ENCODE measurements around the gene CACNA1E.

Gene CACNA1E

DNA sequence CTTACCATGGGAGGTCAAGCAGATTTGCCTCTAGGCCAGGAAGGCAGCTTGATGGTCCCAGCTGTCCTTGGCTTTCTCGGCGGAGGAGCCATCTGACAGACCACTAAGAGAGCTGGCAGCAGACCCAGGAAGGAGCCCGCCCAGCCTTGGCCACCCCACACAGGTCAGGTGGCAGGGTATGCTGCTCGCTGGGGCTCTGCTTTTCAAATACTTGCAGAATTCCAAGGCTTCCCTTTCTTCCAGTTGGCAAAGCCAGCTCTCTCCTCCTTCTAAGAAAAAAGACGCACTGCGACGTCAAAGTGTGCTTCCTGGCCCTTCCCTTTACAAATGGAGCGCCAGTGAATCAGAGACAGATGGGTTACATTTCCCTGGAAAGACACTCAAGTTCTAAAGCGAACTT, 229.4 kb downstream of the CACNA1E start:
- ATAC-seq = no peak
- TF ChIP-seq ZC3H10 (CRISPR knock-in tag; IDR thresholded peaks at IDR 0.05) (no peak), ISL1 (CRISPR knock-in tag; IDR thresholded peaks at IDR 0.05) (no peak), SNAI2 (CRISPR knock-in tag; IDR thresholded peaks at IDR 0.05) (no peak), ARNTL (CRISPR knock-in tag; IDR thresholded peaks at IDR 0.05; ENCODE audit: borderline replicate concordance, low read depth) (no peak), GLIS3 (CRISPR knock-in tag; IDR thresholded peaks at IDR 0.05) (no peak), ZNF8 (CRISPR knock-in tag; IDR thresholded peaks at IDR 0.05) (no peak), ZFP30 (CRISPR knock-in tag; IDR thresholded peaks at IDR 0.05) (no peak), ESRRG (CRISPR knock-in tag; IDR thresholded peaks at IDR 0.05) (no peak), RARB (CRISPR knock-in tag; IDR thresholded peaks at IDR 0.05) (no peak), ZNF565 (CRISPR knock-in tag; conservative IDR thresholded peaks at IDR 0.05; ENCODE audit: low read depth) (no peak), OSR1 (CRISPR knock-in tag; IDR thresholded peaks at IDR 0.05) (no peak), PPARA (CRISPR knock-in tag; IDR thresholded peaks at IDR 0.05; ENCODE audit: borderline replicate concordance) (no peak), BACH2 (CRISPR knock-in tag; IDR thresholded peaks at IDR 0.05; ENCODE audit: borderline replicate concordance) (no peak), ZNF70 (CRISPR knock-in tag; IDR thresholded peaks at IDR 0.05) (no peak)
- TF ChIP-seq, protein P1, sequence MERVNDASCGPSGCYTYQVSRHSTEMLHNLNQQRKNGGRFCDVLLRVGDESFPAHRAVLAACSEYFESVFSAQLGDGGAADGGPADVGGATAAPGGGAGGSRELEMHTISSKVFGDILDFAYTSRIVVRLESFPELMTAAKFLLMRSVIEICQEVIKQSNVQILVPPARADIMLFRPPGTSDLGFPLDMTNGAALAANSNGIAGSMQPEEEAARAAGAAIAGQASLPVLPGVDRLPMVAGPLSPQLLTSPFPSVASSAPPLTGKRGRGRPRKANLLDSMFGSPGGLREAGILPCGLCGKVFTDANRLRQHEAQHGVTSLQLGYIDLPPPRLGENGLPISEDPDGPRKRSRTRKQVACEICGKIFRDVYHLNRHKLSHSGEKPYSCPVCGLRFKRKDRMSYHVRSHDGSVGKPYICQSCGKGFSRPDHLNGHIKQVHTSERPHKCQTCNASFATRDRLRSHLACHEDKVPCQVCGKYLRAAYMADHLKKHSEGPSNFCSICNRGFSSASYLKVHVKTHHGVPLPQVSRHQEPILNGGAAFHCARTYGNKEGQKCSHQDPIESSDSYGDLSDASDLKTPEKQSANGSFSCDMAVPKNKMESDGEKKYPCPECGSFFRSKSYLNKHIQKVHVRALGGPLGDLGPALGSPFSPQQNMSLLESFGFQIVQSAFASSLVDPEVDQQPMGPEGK (CRISPR knock-in tag; IDR thresholded peaks at IDR 0.05; ENCODE audit: borderline replicate concordance) = no peak
- TF ChIP-seq, protein P2, sequence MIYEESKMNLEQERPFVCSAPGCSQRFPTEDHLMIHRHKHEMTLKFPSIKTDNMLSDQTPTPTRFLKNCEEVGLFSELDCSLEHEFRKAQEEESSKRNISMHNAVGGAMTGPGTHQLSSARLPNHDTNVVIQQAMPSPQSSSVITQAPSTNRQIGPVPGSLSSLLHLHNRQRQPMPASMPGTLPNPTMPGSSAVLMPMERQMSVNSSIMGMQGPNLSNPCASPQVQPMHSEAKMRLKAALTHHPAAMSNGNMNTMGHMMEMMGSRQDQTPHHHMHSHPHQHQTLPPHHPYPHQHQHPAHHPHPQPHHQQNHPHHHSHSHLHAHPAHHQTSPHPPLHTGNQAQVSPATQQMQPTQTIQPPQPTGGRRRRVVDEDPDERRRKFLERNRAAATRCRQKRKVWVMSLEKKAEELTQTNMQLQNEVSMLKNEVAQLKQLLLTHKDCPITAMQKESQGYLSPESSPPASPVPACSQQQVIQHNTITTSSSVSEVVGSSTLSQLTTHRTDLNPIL (CRISPR knock-in tag; IDR thresholded peaks at IDR 0.05; ENCODE audit: low read depth) = no peak
- TF ChIP-seq, protein P3, sequence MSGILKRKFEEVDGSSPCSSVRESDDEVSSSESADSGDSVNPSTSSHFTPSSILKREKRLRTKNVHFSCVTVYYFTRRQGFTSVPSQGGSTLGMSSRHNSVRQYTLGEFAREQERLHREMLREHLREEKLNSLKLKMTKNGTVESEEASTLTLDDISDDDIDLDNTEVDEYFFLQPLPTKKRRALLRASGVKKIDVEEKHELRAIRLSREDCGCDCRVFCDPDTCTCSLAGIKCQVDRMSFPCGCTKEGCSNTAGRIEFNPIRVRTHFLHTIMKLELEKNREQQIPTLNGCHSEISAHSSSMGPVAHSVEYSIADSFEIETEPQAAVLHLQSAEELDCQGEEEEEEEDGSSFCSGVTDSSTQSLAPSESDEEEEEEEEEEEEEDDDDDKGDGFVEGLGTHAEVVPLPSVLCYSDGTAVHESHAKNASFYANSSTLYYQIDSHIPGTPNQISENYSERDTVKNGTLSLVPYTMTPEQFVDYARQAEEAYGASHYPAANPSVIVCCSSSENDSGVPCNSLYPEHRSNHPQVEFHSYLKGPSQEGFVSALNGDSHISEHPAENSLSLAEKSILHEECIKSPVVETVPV (CRISPR knock-in tag; IDR thresholded peaks at IDR 0.05) = no peak

DNA sequence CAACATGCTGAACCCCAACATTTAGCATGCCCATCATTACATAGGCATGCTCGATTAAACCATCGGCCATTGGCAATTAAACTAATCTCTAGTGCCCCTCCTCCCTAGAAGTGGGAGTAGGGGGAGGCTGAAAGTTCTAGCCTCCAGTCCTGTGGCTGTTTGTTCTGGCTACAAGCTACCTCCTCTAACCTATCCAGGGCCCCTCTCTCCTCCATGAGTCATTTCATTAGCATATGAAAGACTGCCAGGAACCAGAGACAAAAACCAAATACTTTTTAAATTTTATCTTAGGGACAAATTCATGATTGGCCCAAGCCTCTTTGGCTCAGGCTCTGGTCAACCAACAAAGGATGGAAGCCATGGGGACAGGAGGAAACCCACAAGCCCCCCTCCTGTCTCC, 231.1 kb downstream of the CACNA1E start:
- no peak for TF ChIP-seq BACH2 (CRISPR knock-in tag; IDR thresholded peaks at IDR 0.05; ENCODE audit: borderline replicate concordance)
- no peak for TF ChIP-seq PPARA (CRISPR knock-in tag; IDR thresholded peaks at IDR 0.05; ENCODE audit: borderline replicate concordance)
- TF ChIP-seq ZFP3 (CRISPR knock-in tag; IDR thresholded peaks at IDR 0.05) = no peak
- no peak for TF ChIP-seq ARNTL (CRISPR knock-in tag; IDR thresholded peaks at IDR 0.05; ENCODE audit: borderline replicate concordance, low read depth)
- TF ChIP-seq SNAI2 (CRISPR knock-in tag; IDR thresholded peaks at IDR 0.05) = no peak
- no peak for TF ChIP-seq ZNF8 (CRISPR knock-in tag; IDR thresholded peaks at IDR 0.05)
- no peak for TF ChIP-seq TOX (CRISPR knock-in tag; IDR thresholded peaks at IDR 0.05; ENCODE audit: borderline replicate concordance)
- TF ChIP-seq ZNF70 (CRISPR knock-in tag; IDR thresholded peaks at IDR 0.05) = no peak
- no peak for TF ChIP-seq TCF4 (CRISPR knock-in tag; IDR thresholded peaks at IDR 0.05; ENCODE audit: borderline replicate concordance)
- TF ChIP-seq, protein P1 (CRISPR knock-in tag; IDR thresholded peaks at IDR 0.05; ENCODE audit: borderline replicate concordance) = no peak
- no peak for TF ChIP-seq RARB (CRISPR knock-in tag; IDR thresholded peaks at IDR 0.05)
- TF ChIP-seq, protein P4, sequence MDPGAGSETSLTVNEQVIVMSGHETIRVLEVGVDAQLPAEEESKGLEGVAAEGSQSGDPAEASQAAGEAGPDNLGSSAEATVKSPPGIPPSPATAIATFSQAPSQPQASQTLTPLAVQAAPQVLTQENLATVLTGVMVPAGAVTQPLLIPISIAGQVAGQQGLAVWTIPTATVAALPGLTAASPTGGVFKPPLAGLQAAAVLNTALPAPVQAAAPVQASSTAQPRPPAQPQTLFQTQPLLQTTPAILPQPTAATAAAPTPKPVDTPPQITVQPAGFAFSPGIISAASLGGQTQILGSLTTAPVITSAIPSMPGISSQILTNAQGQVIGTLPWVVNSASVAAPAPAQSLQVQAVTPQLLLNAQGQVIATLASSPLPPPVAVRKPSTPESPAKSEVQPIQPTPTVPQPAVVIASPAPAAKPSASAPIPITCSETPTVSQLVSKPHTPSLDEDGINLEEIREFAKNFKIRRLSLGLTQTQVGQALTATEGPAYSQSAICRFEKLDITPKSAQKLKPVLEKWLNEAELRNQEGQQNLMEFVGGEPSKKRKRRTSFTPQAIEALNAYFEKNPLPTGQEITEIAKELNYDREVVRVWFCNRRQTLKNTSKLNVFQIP (CRISPR knock-in tag; IDR thresholded peaks at IDR 0.05; ENCODE audit: borderline replicate concordance, low read depth) = no peak
- TF ChIP-seq ZC3H10 (CRISPR knock-in tag; IDR thresholded peaks at IDR 0.05) = no peak
- no peak for TF ChIP-seq OSR1 (CRISPR knock-in tag; IDR thresholded peaks at IDR 0.05)
- no peak for TF ChIP-seq ISL1 (CRISPR knock-in tag; IDR thresholded peaks at IDR 0.05)
- TF ChIP-seq ZFP30 (CRISPR knock-in tag; IDR thresholded peaks at IDR 0.05) = no peak
- ATAC-seq = no peak

DNA sequence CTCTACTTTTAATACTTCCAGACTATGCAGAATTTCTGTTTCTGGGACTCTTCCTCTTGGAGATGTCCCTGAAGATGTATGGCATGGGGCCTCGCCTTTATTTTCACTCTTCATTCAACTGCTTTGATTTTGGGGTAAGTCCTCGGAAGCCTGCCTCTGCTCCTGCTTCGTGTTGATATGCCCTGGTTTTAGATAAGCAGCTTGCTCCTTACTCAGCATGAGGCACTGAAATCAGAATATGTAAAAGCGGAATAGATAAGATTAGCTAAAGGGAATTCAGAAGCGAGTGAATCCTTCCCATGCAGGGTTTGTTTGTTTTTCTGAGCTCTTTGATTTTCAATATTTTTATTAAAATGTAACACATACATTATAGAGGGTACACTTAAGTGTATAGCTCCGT, 234.7 kb downstream of the CACNA1E start:
- ATAC-seq = no peak
- TF ChIP-seq GLIS3 (CRISPR knock-in tag; IDR thresholded peaks at IDR 0.05) (no peak), ARNTL (CRISPR knock-in tag; IDR thresholded peaks at IDR 0.05; ENCODE audit: borderline replicate concordance, low read depth) (no peak), RARB (CRISPR knock-in tag; IDR thresholded peaks at IDR 0.05) (no peak), CSDC2 (CRISPR knock-in tag; IDR thresholded peaks at IDR 0.05) (no peak), BACH2 (CRISPR knock-in tag; IDR thresholded peaks at IDR 0.05; ENCODE audit: borderline replicate concordance) (no peak), OSR1 (CRISPR knock-in tag; IDR thresholded peaks at IDR 0.05) (no peak), ZNF70 (CRISPR knock-in tag; IDR thresholded peaks at IDR 0.05) (no peak), PPARA (CRISPR knock-in tag; IDR thresholded peaks at IDR 0.05; ENCODE audit: borderline replicate concordance) (no peak), SNAI2 (CRISPR knock-in tag; IDR thresholded peaks at IDR 0.05) (no peak), TCF4 (CRISPR knock-in tag; IDR thresholded peaks at IDR 0.05; ENCODE audit: borderline replicate concordance) (no peak), ZFP30 (CRISPR knock-in tag; IDR thresholded peaks at IDR 0.05) (no peak), ESRRG (CRISPR knock-in tag; IDR thresholded peaks at IDR 0.05) (no peak)
- TF ChIP-seq, protein P1 (CRISPR knock-in tag; IDR thresholded peaks at IDR 0.05; ENCODE audit: borderline replicate concordance) = no peak
- TF ChIP-seq, protein P5, sequence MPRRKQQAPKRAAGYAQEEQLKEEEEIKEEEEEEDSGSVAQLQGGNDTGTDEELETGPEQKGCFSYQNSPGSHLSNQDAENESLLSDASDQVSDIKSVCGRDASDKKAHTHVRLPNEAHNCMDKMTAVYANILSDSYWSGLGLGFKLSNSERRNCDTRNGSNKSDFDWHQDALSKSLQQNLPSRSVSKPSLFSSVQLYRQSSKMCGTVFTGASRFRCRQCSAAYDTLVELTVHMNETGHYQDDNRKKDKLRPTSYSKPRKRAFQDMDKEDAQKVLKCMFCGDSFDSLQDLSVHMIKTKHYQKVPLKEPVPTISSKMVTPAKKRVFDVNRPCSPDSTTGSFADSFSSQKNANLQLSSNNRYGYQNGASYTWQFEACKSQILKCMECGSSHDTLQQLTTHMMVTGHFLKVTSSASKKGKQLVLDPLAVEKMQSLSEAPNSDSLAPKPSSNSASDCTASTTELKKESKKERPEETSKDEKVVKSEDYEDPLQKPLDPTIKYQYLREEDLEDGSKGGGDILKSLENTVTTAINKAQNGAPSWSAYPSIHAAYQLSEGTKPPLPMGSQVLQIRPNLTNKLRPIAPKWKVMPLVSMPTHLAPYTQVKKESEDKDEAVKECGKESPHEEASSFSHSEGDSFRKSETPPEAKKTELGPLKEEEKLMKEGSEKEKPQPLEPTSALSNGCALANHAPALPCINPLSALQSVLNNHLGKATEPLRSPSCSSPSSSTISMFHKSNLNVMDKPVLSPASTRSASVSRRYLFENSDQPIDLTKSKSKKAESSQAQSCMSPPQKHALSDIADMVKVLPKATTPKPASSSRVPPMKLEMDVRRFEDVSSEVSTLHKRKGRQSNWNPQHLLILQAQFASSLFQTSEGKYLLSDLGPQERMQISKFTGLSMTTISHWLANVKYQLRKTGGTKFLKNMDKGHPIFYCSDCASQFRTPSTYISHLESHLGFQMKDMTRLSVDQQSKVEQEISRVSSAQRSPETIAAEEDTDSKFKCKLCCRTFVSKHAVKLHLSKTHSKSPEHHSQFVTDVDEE (CRISPR knock-in tag; IDR thresholded peaks at IDR 0.05) = no peak

All from SK-N-SH treated with all-trans-retinoic acid at 6 μM for 48 hours (cell line).